ENCODE data around the gene SF1. TPM values are rescaled to one million over a fixed set of nuclear protein-coding genes. Genes with fewer than 3 reads are reported as not detected.
A peak's percentile ranks its signal among the peaks of the same experiment; 100 is the strongest.

Gene SF1
- total RNA-seq, 1 experiment from 2014 or later: 124 TPM

DNA sequence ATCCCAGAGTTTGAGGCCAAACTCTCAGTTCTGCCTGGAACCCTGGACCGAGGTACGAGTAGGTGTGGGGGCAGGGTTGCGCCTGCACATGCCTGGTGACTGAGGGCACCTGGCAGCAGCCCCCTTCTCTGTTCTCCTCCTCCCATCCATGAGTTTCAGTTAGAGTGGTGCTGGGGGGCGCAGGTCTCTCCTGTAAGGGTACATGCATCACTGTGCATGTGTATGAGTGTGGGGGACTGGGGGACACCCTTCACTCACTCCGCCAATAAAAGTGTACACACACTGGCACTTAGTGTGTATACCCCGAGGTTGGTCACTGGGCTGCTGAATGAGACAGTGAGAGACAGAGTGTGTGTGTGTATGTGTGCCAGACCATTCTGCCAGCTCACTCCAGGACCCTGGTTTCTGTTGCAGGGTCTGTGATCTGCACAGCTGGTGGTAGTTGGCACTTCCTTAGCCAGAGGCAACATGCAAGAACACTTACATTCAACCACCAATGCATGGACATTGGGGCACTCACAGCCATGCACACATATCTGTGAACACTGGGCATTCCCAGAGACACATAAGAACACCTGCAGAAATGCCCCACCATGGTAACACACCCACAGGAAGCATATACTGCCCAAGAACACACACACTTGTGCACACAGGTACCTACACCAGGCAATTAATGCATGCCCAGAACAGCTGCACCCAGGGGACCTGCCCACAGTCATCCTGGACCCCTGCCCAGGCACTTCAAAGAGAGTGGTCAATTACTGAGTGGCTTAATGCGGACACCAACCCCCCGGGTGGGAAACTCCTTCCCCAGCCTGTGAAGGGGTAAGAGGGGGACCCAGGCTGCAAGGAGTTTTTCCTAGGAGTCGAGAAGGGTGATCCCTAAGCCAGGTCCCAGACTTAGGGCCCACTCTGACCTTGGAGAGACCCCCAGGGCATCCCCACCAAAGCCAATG, 54.2 kb downstream of the SF1 start:
- no peak for DNase-seq (ENCODE audit: low read depth)

DNA sequence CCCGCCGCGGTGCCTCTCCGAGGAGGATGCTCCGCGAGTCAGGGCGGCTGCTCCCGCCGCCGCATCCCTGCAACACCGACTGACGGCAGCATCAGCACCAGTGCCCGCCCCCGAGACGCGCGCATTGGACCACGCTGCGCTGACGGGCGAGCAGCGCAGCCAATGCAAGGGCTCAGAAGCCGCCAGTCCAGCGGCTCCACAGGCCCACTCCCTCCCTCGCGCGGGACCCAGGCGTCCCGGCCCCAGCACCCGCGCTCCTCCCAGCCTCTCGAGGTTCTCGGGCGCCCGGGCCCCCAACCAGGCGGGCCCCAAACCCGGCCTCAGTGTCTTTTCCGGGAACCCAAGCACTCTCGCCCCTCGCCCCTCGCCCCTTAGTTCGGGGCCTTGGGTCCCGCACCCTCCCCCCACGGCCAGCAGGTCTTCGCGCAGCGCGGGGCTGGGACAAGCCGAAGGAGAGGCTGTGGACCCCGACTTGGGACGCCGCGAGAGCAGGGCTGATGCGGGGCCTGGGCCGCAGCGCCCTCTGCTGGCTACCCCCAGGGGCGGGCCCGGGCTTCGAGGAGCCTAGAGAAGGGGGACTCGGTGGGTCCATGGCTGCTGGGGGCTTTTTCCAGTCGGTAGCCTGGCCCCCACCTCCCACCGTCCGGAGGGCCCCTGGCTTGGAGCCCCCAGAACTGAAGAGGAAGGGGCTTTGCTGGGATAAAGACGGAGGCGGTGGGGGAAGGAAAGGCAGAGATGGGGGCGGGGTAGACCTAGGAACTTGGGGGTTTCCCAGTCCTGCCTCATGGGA, 55.0 kb downstream of the SF1 start, which contains the start of gene NRXN2:
NRXN2 (minus strand) TSS at position 81 of the 790 bp plus-strand sequence. CDS start 9,498 bp downstream, outside the sequence.
- peak; percentile 73 for DNase-seq (ENCODE audit: low read depth)

- no peak for DNase-seq (ENCODE audit: low read depth)
Observed at GRCh38 chr11:64722141-64723065, 55.9 kb downstream of the SF1 start.

GRCh38 chr11:64721359-64721699, 57.0 kb downstream of the SF1 start:
- DNase-seq (ENCODE audit: low read depth): no peak

GRCh38 chr11:64720640-64721358, 57.5 kb downstream of the SF1 start:
- no peak for DNase-seq (ENCODE audit: low read depth)

DNA sequence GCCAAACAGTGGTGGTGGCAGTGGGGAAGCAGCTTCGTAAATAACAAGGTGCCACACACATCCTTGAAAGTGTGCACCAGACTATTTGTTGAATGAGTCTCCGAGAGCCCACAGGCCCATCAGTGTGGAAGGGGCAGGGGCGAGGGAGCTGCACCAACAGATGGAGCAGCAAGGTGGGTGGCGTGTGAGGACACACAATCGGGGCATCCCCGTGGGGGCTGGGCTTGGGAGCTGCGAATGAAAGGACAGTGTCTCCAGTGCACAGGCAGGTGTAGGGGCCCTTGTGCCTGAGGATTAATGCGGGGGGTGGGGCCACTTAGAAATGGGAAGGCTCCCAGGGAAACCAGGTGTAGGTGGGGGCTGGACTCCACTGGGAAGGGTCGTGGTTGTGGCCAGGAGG, 58.2 kb downstream of the SF1 start:
- no peak for DNase-seq (ENCODE audit: low read depth)

- no peak for DNase-seq (ENCODE audit: low read depth)
Observed at GRCh38 chr11:64719406-64719805, 58.9 kb downstream of the SF1 start.

DNA sequence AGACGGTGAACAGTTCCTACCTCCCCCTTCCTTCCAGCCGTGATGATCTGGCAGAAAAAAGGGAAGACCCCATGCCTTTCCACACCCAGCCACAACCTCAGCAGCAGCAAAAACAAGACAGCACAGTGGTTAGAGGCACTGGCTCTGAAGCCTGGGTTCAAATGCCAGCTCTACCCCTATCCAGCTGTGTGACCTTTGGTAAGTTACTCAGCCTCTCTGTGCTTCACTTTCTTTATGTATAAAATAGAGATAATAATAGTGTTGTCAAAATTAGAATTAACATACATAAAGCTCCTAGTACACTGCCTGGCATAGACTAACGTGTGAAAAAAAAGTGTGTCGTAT, 59.6 kb downstream of the SF1 start:
- no peak for DNase-seq (ENCODE audit: low read depth)

DNA sequence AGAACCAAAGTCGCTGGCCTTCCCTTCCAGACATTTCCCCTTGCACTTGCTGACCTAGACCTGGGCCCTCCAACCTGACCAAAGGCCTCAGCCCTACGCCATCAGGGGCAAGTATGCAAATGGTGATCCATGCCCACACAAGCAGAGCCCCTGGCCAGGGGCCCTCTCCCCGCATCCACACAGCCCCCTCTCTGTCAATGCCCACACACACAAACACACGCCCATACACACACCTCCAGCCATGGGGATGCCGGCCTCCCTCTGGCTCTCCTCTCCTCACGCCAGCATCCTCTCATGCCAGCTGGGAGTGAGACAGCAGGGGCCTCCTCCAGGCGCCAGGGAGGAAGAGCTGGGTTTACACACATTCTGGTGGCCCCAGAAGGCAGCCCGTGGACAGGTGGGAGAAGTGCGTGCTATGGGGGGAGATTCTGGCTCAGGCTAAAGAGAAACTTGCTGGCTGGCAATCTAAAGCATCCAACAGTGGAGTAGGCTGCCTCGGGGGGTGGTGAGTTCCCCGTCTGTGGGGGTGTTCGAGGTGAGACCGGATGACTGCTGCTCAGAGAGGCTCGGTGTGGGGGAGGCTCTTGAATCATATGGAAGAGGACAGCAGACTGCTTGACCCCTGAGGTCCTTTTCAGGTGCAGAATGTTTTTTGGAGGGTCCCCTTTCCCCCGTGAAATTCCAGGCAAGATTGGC, 60.1 kb downstream of the SF1 start:
- DNase-seq (ENCODE audit: low read depth): no peak

- DNase-seq (ENCODE audit: low read depth): no peak
Observed at GRCh38 chr11:64717268-64717578, 61.1 kb downstream of the SF1 start.

DNA sequence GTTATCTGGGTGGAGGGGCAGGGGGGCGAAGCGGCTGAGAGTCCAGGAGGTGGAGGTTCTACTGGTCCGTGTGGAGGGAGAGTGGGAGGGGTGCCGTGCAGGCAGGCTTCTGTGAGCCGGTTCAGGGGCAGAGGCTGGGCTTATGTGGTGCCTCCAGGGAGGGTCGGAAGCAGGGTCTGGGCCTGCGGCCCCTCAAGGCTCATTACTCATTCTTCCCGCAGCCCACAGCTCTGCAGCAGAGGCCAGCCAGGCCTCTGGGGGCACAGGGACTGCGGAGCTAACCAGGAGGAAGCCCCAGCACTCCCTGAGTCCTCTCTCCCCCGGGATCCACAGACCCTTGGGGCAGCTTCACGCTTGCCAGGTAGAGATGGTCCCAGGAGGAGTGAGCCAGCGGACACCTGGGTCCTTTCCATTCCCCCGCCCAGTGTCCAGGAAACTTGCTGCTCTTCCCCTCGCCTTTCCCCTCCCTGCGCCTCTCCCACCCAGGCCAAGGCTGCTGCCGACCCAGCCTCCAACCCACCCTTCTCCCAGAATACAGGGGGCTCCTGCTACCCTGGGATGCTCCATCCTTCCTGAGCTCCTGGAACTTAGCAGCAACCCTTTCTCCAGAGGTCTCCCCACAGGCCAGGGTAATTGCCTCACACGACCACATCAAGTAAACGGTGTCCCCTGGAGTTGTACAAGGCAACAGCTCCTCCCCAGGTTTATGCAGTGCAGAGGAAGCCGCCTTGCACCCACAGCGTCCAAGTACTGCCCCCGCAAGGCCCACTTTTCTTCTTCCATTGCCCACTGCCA, 61.7 kb downstream of the SF1 start:
- DNase-seq (ENCODE audit: low read depth): no peak

DNA sequence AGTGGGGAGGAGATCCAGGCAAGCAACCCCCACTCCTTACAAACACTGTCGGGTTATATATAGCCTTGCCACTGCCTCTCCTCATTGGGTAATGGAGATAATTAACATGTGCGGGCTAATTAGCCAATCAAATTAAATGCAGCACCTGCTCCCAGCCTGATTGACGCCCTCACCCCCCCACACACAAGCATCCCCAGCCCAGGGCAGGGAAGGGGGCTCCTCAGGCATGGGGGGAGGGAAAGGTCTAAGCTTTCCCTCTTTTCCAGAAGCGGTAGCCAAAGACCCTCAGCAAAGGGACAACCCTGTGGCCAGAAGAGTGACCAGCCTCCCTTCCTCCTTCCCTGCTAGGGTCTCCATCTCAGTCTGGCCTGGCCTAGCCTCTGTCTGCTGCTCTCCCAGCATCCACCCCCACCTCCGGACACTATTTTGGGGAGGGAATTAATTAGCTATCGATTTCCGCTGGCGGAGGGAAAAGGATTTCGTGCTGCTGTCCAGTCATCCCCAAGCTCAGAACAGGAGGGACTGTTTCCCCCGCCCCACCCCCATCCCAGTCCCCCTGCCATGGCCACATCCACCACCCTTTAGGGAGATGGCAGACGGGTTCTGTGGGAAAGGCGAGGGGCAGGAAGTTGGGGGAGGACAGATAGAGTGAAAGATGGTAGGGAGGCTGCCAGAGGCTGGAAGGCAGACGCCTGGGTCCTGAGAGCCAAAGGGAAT, 62.4 kb downstream of the SF1 start:
- DNase-seq (ENCODE audit: low read depth): no peak

- DNase-seq (ENCODE audit: low read depth): no peak
Observed at GRCh38 chr11:64715110-64715509, 63.2 kb downstream of the SF1 start.

- DNase-seq (ENCODE audit: low read depth): no peak
Observed at GRCh38 chr11:64714666-64715065, 63.7 kb downstream of the SF1 start.

Other genes starting within 250 kb of the SF1 start
- gene SLC22A11, start 222.6 kb downstream of the SF1 start, total RNA-seq (2014; rRNA removed): not detected in 2 replicates
- not detected in 2 replicates for gene SLC22A12, start 187.3 kb downstream of the SF1 start, total RNA-seq (2014; rRNA removed)
- gene NRXN2, start 55.3 kb downstream of the SF1 start, total RNA-seq (2014; rRNA removed): 34.0 and 50.4 TPM in 2 replicates
- gene RASGRP2, start 34.4 kb downstream of the SF1 start, total RNA-seq (2014; rRNA removed): 0.23 TPM in 1 of 2 replicates, not detected in the other
- not detected in 2 replicates for gene PYGM, start 18.6 kb downstream of the SF1 start, total RNA-seq (2014; rRNA removed)
- gene MAP4K2, start 24.7 kb upstream of the SF1 start, total RNA-seq (2014; rRNA removed): 10.8 and 11.3 TPM in 2 replicates
- gene MEN1, start 32.0 kb upstream of the SF1 start, total RNA-seq (2014; rRNA removed): 19.8 and 25.3 TPM in 2 replicates
- gene CDC42BPG, start 66.1 kb upstream of the SF1 start, total RNA-seq (2014; rRNA removed): 0.11 TPM in 1 of 2 replicates, not detected in the other
- gene EHD1, start 100.1 kb upstream of the SF1 start, total RNA-seq (2014; rRNA removed): 73.5 and 84.6 TPM in 2 replicates
- gene ATG2A, start 138.7 kb upstream of the SF1 start, total RNA-seq (2014; rRNA removed): 17.7 and 22.9 TPM in 2 replicates
- 19.2 and 27.3 TPM in 2 replicates for gene PPP2R5B, start 146.1 kb upstream of the SF1 start, total RNA-seq (2014; rRNA removed)
- not detected in 2 replicates for gene GPHA2, start 157.4 kb upstream of the SF1 start, total RNA-seq (2014; rRNA removed)
- not detected in 2 replicates for gene MAJIN, start 193.6 kb upstream of the SF1 start, total RNA-seq (2014; rRNA removed)
- gene BATF2, start 218.4 kb upstream of the SF1 start, total RNA-seq (2014; rRNA removed): 0.19 and 0.40 TPM in 2 replicates
- 102 and 115 TPM in 2 replicates for gene ARL2, start 235.6 kb upstream of the SF1 start, total RNA-seq (2014; rRNA removed)
- 15.2 and 16.0 TPM in 2 replicates for gene SNX15, start 248.9 kb upstream of the SF1 start, total RNA-seq (2014; rRNA removed)

Measured in LHCN-M2 (cell line).